Transverse colon (tissue), 3 donors: ENCODE results near the gene UNC5A.

Source experiments
- CTCF ChIP-seq, 5 experiments: fragments of 200-600 bp in 3 of 5; fragments of 450-650 bp in 2 of 5; sonication (generic) in 3 of 5; IDR thresholded peaks; 1 replicate in 2 of 5; 2 replicates in 3 of 5; pipeline ENCODE4 v1.5.1; 2016 to 2017; ENCODE audit warnings: antibody characterized with exemption in 5 of 5, inconsistent platforms in 3 of 5, mild to moderate bottlenecking in 2 of 5, moderate library complexity in 1 of 5
- EP300 ChIP-seq: sonication (generic); formaldehyde crosslinking; IDR thresholded peaks from one replicate; pipeline ENCODE4 v1.6.1; 2017; ENCODE audit warnings: antibody characterized with exemption, low read depth
- POLR2A ChIP-seq: fragments of 450-650 bp; IDR thresholded peaks from one replicate; pipeline ENCODE4 v1.6.1; 2016; ENCODE audit warnings: antibody characterized with exemption, mild to moderate bottlenecking, moderate library complexity

- no peak for TF ChIP-seq POLR2A
- TF ChIP-seq CTCF (IDR thresholded peaks at IDR 0.05): no peak
- no peak for TF ChIP-seq EP300
Observed at GRCh38 chr5:176785184-176786145, 24.9 kb upstream of the UNC5A start.
